ENCODE measurements around the gene COQ9. TPM values are rescaled to one million over a fixed set of nuclear protein-coding genes. Genes with fewer than 3 reads are reported as not detected.

The COQ9 gene
- total and polyA plus RNA-seq, 2 donors: 42.4 to 67.5 TPM

DNA sequence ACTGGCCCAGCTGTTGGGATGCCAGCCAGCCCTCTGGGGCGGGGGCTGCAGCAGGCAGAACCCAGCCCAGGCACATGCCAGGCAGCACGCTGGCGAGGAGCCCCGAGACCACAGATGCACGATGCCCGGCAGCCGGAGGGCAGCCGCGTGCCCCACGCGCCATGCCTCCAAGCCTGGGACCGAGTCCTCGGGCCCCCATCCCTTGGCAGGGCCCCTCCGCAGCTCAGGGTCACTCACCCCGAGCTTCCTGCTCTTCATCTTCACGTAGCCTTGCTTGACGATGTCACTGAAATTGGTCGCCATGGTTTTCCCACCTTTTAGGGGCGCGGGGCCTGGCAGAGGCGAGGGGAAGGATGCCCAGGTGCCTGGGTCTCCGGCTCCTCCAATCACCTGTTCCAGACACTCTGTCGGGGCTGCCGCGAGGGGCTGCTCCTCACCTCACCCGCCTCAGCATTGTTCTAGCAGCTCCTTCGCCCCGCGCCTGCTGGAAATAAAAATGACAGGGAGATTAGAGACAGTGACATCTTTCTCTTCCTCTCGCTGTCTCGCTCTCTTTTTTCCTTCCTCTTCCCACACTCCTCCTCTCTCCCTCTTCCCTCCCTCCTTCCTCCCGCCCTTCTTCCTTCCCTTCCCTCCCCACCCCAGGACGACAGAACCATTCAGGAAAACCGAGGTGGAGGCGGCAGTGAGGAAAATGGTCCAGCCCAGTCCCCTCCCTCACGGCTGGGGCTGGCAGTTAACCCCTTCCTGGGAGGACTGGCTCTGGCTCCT lies 32.1 kb downstream of the COQ9 start:
- Histone ChIP-seq H3K27me3 (ENCODE audit: control insufficient read depth in 2 of 2, insufficient read depth in 1 of 2, low read length in 1 of 2) (peaks cover 0 to 21% of the 10 kb centered on the region in 2 donors), H3K36me3 (ENCODE audit: control insufficient read depth in 2 of 2, insufficient read depth in 2 of 2, low read length in 1 of 2) (no peaks in the 10 kb centered on the region), H3K4me1 (ENCODE audit: control insufficient read depth in 2 of 2, insufficient read depth in 2 of 2, low read length in 2 of 2) (peaks cover 0 to 32% of the 10 kb centered on the region in 2 donors), H3K4me3 (ENCODE audit: low read length in 2 of 2) (no peak overlapping the region), H3K9me3 (ENCODE audit: control insufficient read depth in 2 of 2, insufficient read depth in 1 of 2, low read length in 1 of 2) (no peaks in the 10 kb centered on the region), H3K27ac (ENCODE audit: low read depth in 1 of 2, low read length in 1 of 2) (no peak overlapping the region)
- DNase-seq (ENCODE audit: low read depth in 6 of 9, low spot score in 9 of 9): no peak
- WGBS: 56% methylated on average over 36 of the region's 36 CpGs

GRCh38 chr16:57479976-57480753 lies 32.9 kb downstream of the COQ9 start:
- no peak overlapping the region for H3K4me3 ChIP-seq (ENCODE audit: low read length in 2 of 2)
- H3K4me1 ChIP-seq (ENCODE audit: control insufficient read depth in 2 of 2, insufficient read depth in 2 of 2, low read length in 2 of 2): peaks cover 0 to 34% of the 10 kb centered on the region in 2 donors
- 84% methylated on average over 15 of the region's 15 CpGs for WGBS
- H3K27ac ChIP-seq (ENCODE audit: low read depth in 1 of 2, low read length in 1 of 2): no peak overlapping the region
- peaks cover 0 to 24% of the 10 kb centered on the region in 2 donors for H3K27me3 ChIP-seq (ENCODE audit: control insufficient read depth in 2 of 2, insufficient read depth in 1 of 2, low read length in 1 of 2)
- H3K36me3 ChIP-seq (ENCODE audit: control insufficient read depth in 2 of 2, insufficient read depth in 2 of 2, low read length in 1 of 2): no peaks in the 10 kb centered on the region
- DNase-seq (ENCODE audit: low read depth in 6 of 9, low spot score in 9 of 9): no peak
- no peaks in the 10 kb centered on the region for H3K9me3 ChIP-seq (ENCODE audit: control insufficient read depth in 2 of 2, insufficient read depth in 1 of 2, low read length in 1 of 2)

- no peak for DNase-seq (ENCODE audit: low read depth in 6 of 9, low spot score in 9 of 9)
- no peak overlapping the region for H3K27ac ChIP-seq (ENCODE audit: low read depth in 1 of 2, low read length in 1 of 2)
- H3K4me3 ChIP-seq (ENCODE audit: low read length in 2 of 2): no peak overlapping the region
- H3K9me3 ChIP-seq (ENCODE audit: control insufficient read depth in 2 of 2, insufficient read depth in 1 of 2, low read length in 1 of 2): no peaks in the 10 kb centered on the region
- no peaks in the 10 kb centered on the region for H3K36me3 ChIP-seq (ENCODE audit: control insufficient read depth in 2 of 2, insufficient read depth in 2 of 2, low read length in 1 of 2)
- WGBS: 93% methylated on average over 6 of the region's 6 CpGs
- H3K4me1 ChIP-seq (ENCODE audit: control insufficient read depth in 2 of 2, insufficient read depth in 2 of 2, low read length in 2 of 2): peaks cover 2 to 32% of the 10 kb centered on the region in 2 donors
- peaks cover 0 to 30% of the 10 kb centered on the region in 2 donors for H3K27me3 ChIP-seq (ENCODE audit: control insufficient read depth in 2 of 2, insufficient read depth in 1 of 2, low read length in 1 of 2)
Measured at GRCh38 chr16:57480754-57481230, 33.5 kb downstream of the COQ9 start.

GRCh38 chr16:57481421-57481820 lies 34.1 kb downstream of the COQ9 start:
- no peak for DNase-seq (ENCODE audit: low read depth in 6 of 9, low spot score in 9 of 9)
- 96% methylated on average over 4 of the region's 4 CpGs for WGBS
- H3K9me3 ChIP-seq (ENCODE audit: control insufficient read depth in 2 of 2, insufficient read depth in 1 of 2, low read length in 1 of 2): no peaks in the 10 kb centered on the region
- H3K4me1 ChIP-seq (ENCODE audit: control insufficient read depth in 2 of 2, insufficient read depth in 2 of 2, low read length in 2 of 2): peaks cover 3 to 29% of the 10 kb centered on the region in 2 donors
- no peaks in the 10 kb centered on the region for H3K36me3 ChIP-seq (ENCODE audit: control insufficient read depth in 2 of 2, insufficient read depth in 2 of 2, low read length in 1 of 2)
- no peak overlapping the region for H3K4me3 ChIP-seq (ENCODE audit: low read length in 2 of 2)
- no peak overlapping the region for H3K27ac ChIP-seq (ENCODE audit: low read depth in 1 of 2, low read length in 1 of 2)
- H3K27me3 ChIP-seq (ENCODE audit: control insufficient read depth in 2 of 2, insufficient read depth in 1 of 2, low read length in 1 of 2): peaks cover 0 to 33% of the 10 kb centered on the region in 2 donors

DNA sequence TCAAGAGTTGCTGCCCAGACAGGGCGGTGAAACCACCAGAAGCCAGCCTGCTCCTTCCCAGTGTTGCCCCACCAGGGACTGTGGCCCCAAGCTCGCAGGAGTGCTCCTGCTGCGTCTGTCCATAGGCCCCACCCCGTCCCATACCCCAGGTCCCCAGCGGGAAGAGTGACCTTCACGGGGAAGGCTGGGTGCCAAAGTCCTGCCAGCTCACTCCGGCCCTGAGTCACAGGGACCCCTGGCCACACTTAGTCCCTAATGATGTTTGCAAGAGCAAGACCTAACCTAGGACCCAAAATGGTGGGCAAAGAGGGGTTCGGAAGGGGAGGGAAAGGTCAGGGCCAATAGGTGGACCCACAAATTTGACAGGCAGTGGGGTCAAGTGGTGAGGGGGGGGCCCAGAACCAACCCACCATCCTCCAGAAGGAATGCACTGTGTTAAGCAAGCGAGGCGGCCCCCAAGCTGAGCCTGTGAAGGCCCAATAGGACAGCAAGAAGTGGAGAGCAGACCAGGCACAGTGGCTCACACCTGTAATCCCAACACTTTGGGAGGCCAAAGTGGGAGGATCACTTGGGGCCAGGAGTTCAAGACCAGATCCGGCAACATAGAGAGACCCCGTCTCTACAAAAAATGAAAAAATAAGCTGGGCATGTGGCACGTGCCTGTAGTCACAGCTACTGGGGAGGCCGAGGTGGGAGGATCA lies 35.7 kb downstream of the COQ9 start:
- Histone ChIP-seq H3K27me3 (ENCODE audit: control insufficient read depth in 2 of 2, insufficient read depth in 1 of 2, low read length in 1 of 2) (peaks cover 0 to 30% of the 10 kb centered on the region in 2 donors), H3K27ac (ENCODE audit: low read depth in 1 of 2, low read length in 1 of 2) (no peak overlapping the region), H3K36me3 (ENCODE audit: control insufficient read depth in 2 of 2, insufficient read depth in 2 of 2, low read length in 1 of 2) (no peaks in the 10 kb centered on the region), H3K4me3 (ENCODE audit: low read length in 2 of 2) (no peak overlapping the region), H3K4me1 (ENCODE audit: control insufficient read depth in 2 of 2, insufficient read depth in 2 of 2, low read length in 2 of 2) (peaks cover 7 to 32% of the 10 kb centered on the region in 2 donors), H3K9me3 (ENCODE audit: control insufficient read depth in 2 of 2, insufficient read depth in 1 of 2, low read length in 1 of 2) (no peaks in the 10 kb centered on the region)
- no peak for DNase-seq (ENCODE audit: low read depth in 6 of 9, low spot score in 9 of 9)
- WGBS: 91% methylated on average over 14 of the region's 14 CpGs

GRCh38 chr16:57483725-57484514 lies 36.6 kb downstream of the COQ9 start:
- no peak for DNase-seq (ENCODE audit: low read depth in 6 of 9, low spot score in 9 of 9)
- H3K4me1 ChIP-seq (ENCODE audit: control insufficient read depth in 2 of 2, insufficient read depth in 2 of 2, low read length in 2 of 2): peaks cover 7 to 32% of the 10 kb centered on the region in 2 donors
- no peak overlapping the region for H3K4me3 ChIP-seq (ENCODE audit: low read length in 2 of 2)
- no peak overlapping the region for H3K27ac ChIP-seq (ENCODE audit: low read depth in 1 of 2, low read length in 1 of 2)
- H3K9me3 ChIP-seq (ENCODE audit: control insufficient read depth in 2 of 2, insufficient read depth in 1 of 2, low read length in 1 of 2): no peaks in the 10 kb centered on the region
- WGBS: 96% methylated on average over 19 of the region's 19 CpGs
- peaks cover 0 to 27% of the 10 kb centered on the region in 2 donors for H3K27me3 ChIP-seq (ENCODE audit: control insufficient read depth in 2 of 2, insufficient read depth in 1 of 2, low read length in 1 of 2)
- no peaks in the 10 kb centered on the region for H3K36me3 ChIP-seq (ENCODE audit: control insufficient read depth in 2 of 2, insufficient read depth in 2 of 2, low read length in 1 of 2)

GRCh38 chr16:57484515-57485005 lies 37.3 kb downstream of the COQ9 start:
- no peaks in the 10 kb centered on the region for H3K9me3 ChIP-seq (ENCODE audit: control insufficient read depth in 2 of 2, insufficient read depth in 1 of 2, low read length in 1 of 2)
- no peak overlapping the region for H3K4me3 ChIP-seq (ENCODE audit: low read length in 2 of 2)
- peaks cover 7 to 25% of the 10 kb centered on the region in 2 donors for H3K4me1 ChIP-seq (ENCODE audit: control insufficient read depth in 2 of 2, insufficient read depth in 2 of 2, low read length in 2 of 2)
- WGBS: 95% methylated on average over 8 of the region's 8 CpGs
- H3K36me3 ChIP-seq (ENCODE audit: control insufficient read depth in 2 of 2, insufficient read depth in 2 of 2, low read length in 1 of 2): no peaks in the 10 kb centered on the region
- H3K27me3 ChIP-seq (ENCODE audit: control insufficient read depth in 2 of 2, insufficient read depth in 1 of 2, low read length in 1 of 2): peaks cover 0 to 20% of the 10 kb centered on the region in 2 donors
- H3K27ac ChIP-seq (ENCODE audit: low read depth in 1 of 2, low read length in 1 of 2): no peak overlapping the region
- DNase-seq (ENCODE audit: low read depth in 6 of 9, low spot score in 9 of 9): no peak

- WGBS: 85% methylated on average over 14 of the region's 14 CpGs
- Histone ChIP-seq H3K27me3 (ENCODE audit: control insufficient read depth in 2 of 2, insufficient read depth in 1 of 2, low read length in 1 of 2) (peaks cover 0 to 13% of the 10 kb centered on the region in 2 donors), H3K9me3 (ENCODE audit: control insufficient read depth in 2 of 2, insufficient read depth in 1 of 2, low read length in 1 of 2) (no peaks in the 10 kb centered on the region), H3K27ac (ENCODE audit: low read depth in 1 of 2, low read length in 1 of 2) (no peak overlapping the region), H3K4me3 (ENCODE audit: low read length in 2 of 2) (peak overlapping the region; percentile 46 to 59), H3K36me3 (ENCODE audit: control insufficient read depth in 2 of 2, insufficient read depth in 2 of 2, low read length in 1 of 2) (no peaks in the 10 kb centered on the region), H3K4me1 (ENCODE audit: control insufficient read depth in 2 of 2, insufficient read depth in 2 of 2, low read length in 2 of 2) (peaks cover 7 to 19% of the 10 kb centered on the region in 2 donors)
- DNase-seq (ENCODE audit: low read depth in 6 of 9, low spot score in 9 of 9): no peak
Measured at GRCh38 chr16:57485091-57485915, 38.0 kb downstream of the COQ9 start.

Data from thymus (tissue), 11 donors.